Muscle of arm (tissue), 12 donors: ENCODE results near the gene BCKDK. TPM values are rescaled to one million over a fixed set of nuclear protein-coding genes. Genes with fewer than 3 reads are reported as not detected.

Experiments
- polyA plus RNA-seq, 12 donors: library from polyadenylated mRNA; unstranded; fragments of 120-200 nt; gene quantifications; one replicate each; pipeline ENCODE4 v1.2.1, GENCODE V29; 2013; ENCODE audit not compliant: insufficient read length in 12 of 12

The BCKDK gene
- polyA plus RNA-seq, 12 donors: 19.1 to 30.0 (median 24.8) TPM; not detected in 1

Other genes with a start within 250 kb of the BCKDK start
- gene BCL7C, start 214.3 kb upstream of the BCKDK start, polyA plus RNA-seq: 10 to 100 TPM in 11 of 12 donors, not detected in 1; 24.7 to 34.9 (median 27.2) TPM
- 10 to 100 TPM in 5 of 12 donors, 1 to 10 TPM in 5, not detected in 2; 8.7 to 15.7 (median 10.5) TPM for gene CTF1, start 211.8 kb upstream of the BCKDK start, polyA plus RNA-seq
- gene FBXL19, start 184.8 kb upstream of the BCKDK start, polyA plus RNA-seq: 10 to 100 TPM in 5 of 12 donors, 1 to 10 TPM in 6, not detected in 1; 5.3 to 29.1 (median 9.5) TPM
- gene ORAI3, start 159.3 kb upstream of the BCKDK start, polyA plus RNA-seq: 10 to 100 TPM in 3 of 12 donors, 1 to 10 TPM in 8, not detected in 1; 7.4 to 11.3 (median 8.8) TPM
- gene SETD1A, start 150.6 kb upstream of the BCKDK start, polyA plus RNA-seq: 10 to 100 TPM in 9 of 12 donors, 1 to 10 TPM in 2, not detected in 1; 9.5 to 19.5 (median 11.0) TPM
- gene HSD3B7, start 123.2 kb upstream of the BCKDK start, polyA plus RNA-seq: 10 to 100 TPM in 1 of 12 donors, 1 to 10 TPM in 10, not detected in 1; 6.9 to 16.3 (median 9.0) TPM
- gene STX1B, start 97.7 kb upstream of the BCKDK start, polyA plus RNA-seq: 1 to 10 TPM in 6 of 12 donors, under 1 TPM in 4, not detected in 2; 0.78 to 7.1 (median 1.5) TPM
- gene STX4, start 74.8 kb upstream of the BCKDK start, polyA plus RNA-seq: 10 to 100 TPM in 11 of 12 donors, not detected in 1; 33.1 to 71.9 (median 39.3) TPM
- 1 to 10 TPM in 11 of 12 donors, not detected in 1; 5.3 to 9.5 (median 7.2) TPM for gene ZNF668, start 34.1 kb upstream of the BCKDK start, polyA plus RNA-seq
- 10 to 100 TPM in 2 of 12 donors, 1 to 10 TPM in 9, not detected in 1; 7.1 to 13.3 (median 9.5) TPM for gene ZNF646, start 34.0 kb upstream of the BCKDK start, polyA plus RNA-seq
- gene PRSS53, start 19.4 kb upstream of the BCKDK start, polyA plus RNA-seq: 10 to 100 TPM in 1 of 12 donors, 1 to 10 TPM in 10, not detected in 1; 1.8 to 16.4 (median 4.6) TPM
- 10 to 100 TPM in 11 of 12 donors, not detected in 1; 50.0 to 71.5 (median 58.6) TPM for gene VKORC1, start 13.6 kb upstream of the BCKDK start, polyA plus RNA-seq
- gene KAT8, start 9.3 kb downstream of the BCKDK start, polyA plus RNA-seq: 10 to 100 TPM in 11 of 12 donors, not detected in 1; 41.5 to 63.1 (median 46.7) TPM
- 10 to 100 TPM in 2 of 12 donors, 1 to 10 TPM in 2, under 1 TPM in 6, not detected in 2; 0.16 to 39.2 (median 0.61) TPM for gene PRSS8, start 27.3 kb downstream of the BCKDK start, polyA plus RNA-seq
- 1 to 10 TPM in 8 of 12 donors, under 1 TPM in 2, not detected in 2; 0.92 to 2.0 (median 1.4) TPM for gene PRSS36, start 41.7 kb downstream of the BCKDK start, polyA plus RNA-seq
- 1,000 to 10,000 TPM in 1 of 12 donors, 100 to 1,000 TPM in 11; 290 to 4,308 (median 418) TPM for gene FUS, start 71.8 kb downstream of the BCKDK start, polyA plus RNA-seq
- gene PYCARD, start 94.4 kb downstream of the BCKDK start, polyA plus RNA-seq: 10 to 100 TPM in 3 of 12 donors, 1 to 10 TPM in 8, not detected in 1; 3.8 to 28.0 (median 6.0) TPM
- 10 to 100 TPM in 11 of 12 donors, not detected in 1; 19.1 to 87.8 (median 58.2) TPM for gene TRIM72, start 105.7 kb downstream of the BCKDK start, polyA plus RNA-seq
- 1 to 10 TPM in 5 of 12 donors, under 1 TPM in 5, not detected in 2; 0.27 to 2.1 (median 0.95) TPM for gene PYDC1, start 108.7 kb downstream of the BCKDK start, polyA plus RNA-seq
- 1 to 10 TPM in 11 of 12 donors, not detected in 1; 2.1 to 9.2 (median 3.2) TPM for gene ITGAM, start 151.6 kb downstream of the BCKDK start, polyA plus RNA-seq
- 1 to 10 TPM in 4 of 12 donors, under 1 TPM in 6, not detected in 2; 0.34 to 7.5 (median 0.84) TPM for gene ITGAX, start 246.8 kb downstream of the BCKDK start, polyA plus RNA-seq